ENCODE data around the gene SLC6A2. TPM values are rescaled to one million over a fixed set of nuclear protein-coding genes. Genes with fewer than 3 reads are reported as not detected.

Gene SLC6A2
- total RNA-seq, 1 donor from 2014 or later = not detected

- H3K27me3 Mint-ChIP-seq = no peaks in the 10 kb centered on the region
- H3K4me1 Mint-ChIP-seq = no peaks in the 10 kb centered on the region
- DNase-seq (no peak), ATAC-seq (ENCODE audit: low read depth) (no peak)
- intact Hi-C loops (cut with micrococcal nuclease) = no loop called here
- no peak overlapping the region for H3K27ac Mint-ChIP-seq
- no peaks in the 10 kb centered on the region for H3K36me3 Mint-ChIP-seq (ENCODE audit: low read depth)
- no peak overlapping the region for H3K4me3 Mint-ChIP-seq
- CTCF ChIA-PET = no interaction called here
- no peaks in the 10 kb centered on the region for H3K9me3 Mint-ChIP-seq
- POLR2A ChIA-PET = no interaction called here
- TF ChIP-seq CTCF (IDR thresholded peaks at IDR 0.05) = no peak
Measured at GRCh38 chr16:55647343-55647742, 8.4 kb upstream of the SLC6A2 start.

- H3K27ac Mint-ChIP-seq = no peak overlapping the region
- DNase-seq = no peak
- no peaks in the 10 kb centered on the region for H3K9me3 Mint-ChIP-seq
- intact Hi-C loops (cut with micrococcal nuclease) = no loop called here
- no peaks in the 10 kb centered on the region for H3K4me1 Mint-ChIP-seq
- no peaks in the 10 kb centered on the region for H3K27me3 Mint-ChIP-seq
- no peak for TF ChIP-seq CTCF (IDR thresholded peaks at IDR 0.05)
- ChIA-PET POLR2A (no interaction called here), CTCF (no interaction called here)
- ATAC-seq (ENCODE audit: low read depth) = no peak
- no peak overlapping the region for H3K4me3 Mint-ChIP-seq
- no peaks in the 10 kb centered on the region for H3K36me3 Mint-ChIP-seq (ENCODE audit: low read depth)
Measured at GRCh38 chr16:55647798-55648197, 8.0 kb upstream of the SLC6A2 start.

- CTCF ChIA-PET = no interaction called here
- Mint-ChIP-seq H3K36me3 (ENCODE audit: low read depth) (no peaks in the 10 kb centered on the region), H3K27ac (no peak overlapping the region)
Measured at GRCh38 chr16:55651841-55652824, 3.7 kb upstream of the SLC6A2 start.

GRCh38 chr16:55653106-55653505 is 2.7 kb upstream of the SLC6A2 start:
- DNase-seq = no peak
- ChIA-PET POLR2A (no interaction called here), CTCF (no interaction called here)
- Mint-ChIP-seq H3K27ac (no peak overlapping the region), H3K4me1 (no peaks in the 10 kb centered on the region), H3K4me3 (no peak overlapping the region), H3K27me3 (peaks cover 7% of the 10 kb centered on the region), H3K36me3 (ENCODE audit: low read depth) (no peaks in the 10 kb centered on the region), H3K9me3 (no peaks in the 10 kb centered on the region)
- intact Hi-C loops (cut with micrococcal nuclease) = no loop called here
- TF ChIP-seq CTCF (IDR thresholded peaks at IDR 0.05) = no peak
- no peak for ATAC-seq (ENCODE audit: low read depth)

More at GRCh38 chr16:55651841-55652824, 3.7 kb upstream of the SLC6A2 start:
- ATAC-seq (ENCODE audit: low read depth) (no peak), DNase-seq (no peak)
- Mint-ChIP-seq H3K4me1 (no peaks in the 10 kb centered on the region), H3K27me3 (peaks cover 5% of the 10 kb centered on the region), H3K9me3 (no peaks in the 10 kb centered on the region), H3K4me3 (no peak overlapping the region)
- POLR2A ChIA-PET = no interaction called here
- intact Hi-C loops (cut with micrococcal nuclease) = no loop called here
- no peak for TF ChIP-seq CTCF (IDR thresholded peaks at IDR 0.05)

GRCh38 chr16:55655381-55655896 is 349 bp upstream of the SLC6A2 start:
- ATAC-seq (ENCODE audit: low read depth) (no peak), DNase-seq (no peak)
- Mint-ChIP-seq H3K27ac (no peak overlapping the region), H3K27me3 (peaks cover 7% of the 10 kb centered on the region), H3K36me3 (ENCODE audit: low read depth) (no peaks in the 10 kb centered on the region), H3K4me1 (no peaks in the 10 kb centered on the region), H3K4me3 (no peak overlapping the region), H3K9me3 (no peaks in the 10 kb centered on the region)
- intact Hi-C loops (cut with micrococcal nuclease) = no loop called here
- TF ChIP-seq CTCF (IDR thresholded peaks at IDR 0.05) = no peak
- ChIA-PET CTCF (no interaction called here), POLR2A (no interaction called here)

All from activated B cell treated with CpG ODN at 0.5 μM for 24 hours (primary cell).